HG02763 (cell line): ENCODE results near the gene DDX50.
"Not testable (repeated sequence)": the region's sequence is repeated elsewhere in the genome, so short reads cannot be mapped to it uniquely, and the experiment has no call there.

Experiments used
- ATAC-seq: cut with Tn5 transposase; IDR thresholded peaks from one replicate; pipeline ENCODE4 v1.9.1; 2021; ENCODE audit warnings: mild to moderate bottlenecking, moderate library complexity; ENCODE audit not compliant: unreplicated experiment

DDX50 gene, protein sequence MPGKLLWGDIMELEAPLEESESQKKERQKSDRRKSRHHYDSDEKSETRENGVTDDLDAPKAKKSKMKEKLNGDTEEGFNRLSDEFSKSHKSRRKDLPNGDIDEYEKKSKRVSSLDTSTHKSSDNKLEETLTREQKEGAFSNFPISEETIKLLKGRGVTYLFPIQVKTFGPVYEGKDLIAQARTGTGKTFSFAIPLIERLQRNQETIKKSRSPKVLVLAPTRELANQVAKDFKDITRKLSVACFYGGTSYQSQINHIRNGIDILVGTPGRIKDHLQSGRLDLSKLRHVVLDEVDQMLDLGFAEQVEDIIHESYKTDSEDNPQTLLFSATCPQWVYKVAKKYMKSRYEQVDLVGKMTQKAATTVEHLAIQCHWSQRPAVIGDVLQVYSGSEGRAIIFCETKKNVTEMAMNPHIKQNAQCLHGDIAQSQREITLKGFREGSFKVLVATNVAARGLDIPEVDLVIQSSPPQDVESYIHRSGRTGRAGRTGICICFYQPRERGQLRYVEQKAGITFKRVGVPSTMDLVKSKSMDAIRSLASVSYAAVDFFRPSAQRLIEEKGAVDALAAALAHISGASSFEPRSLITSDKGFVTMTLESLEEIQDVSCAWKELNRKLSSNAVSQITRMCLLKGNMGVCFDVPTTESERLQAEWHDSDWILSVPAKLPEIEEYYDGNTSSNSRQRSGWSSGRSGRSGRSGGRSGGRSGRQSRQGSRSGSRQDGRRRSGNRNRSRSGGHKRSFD

GRCh38 chr10:68901105-68901927, at the start of gene DDX50:
DDX50 (plus strand) TSS chr10:68901315; CDS start chr10:68901385, 70 bp downstream.
- ATAC-seq = peak; percentile 98

- no peak for ATAC-seq
Measured at GRCh38 chr10:68856352-68856751, 44.8 kb upstream of the DDX50 start.

DNA sequence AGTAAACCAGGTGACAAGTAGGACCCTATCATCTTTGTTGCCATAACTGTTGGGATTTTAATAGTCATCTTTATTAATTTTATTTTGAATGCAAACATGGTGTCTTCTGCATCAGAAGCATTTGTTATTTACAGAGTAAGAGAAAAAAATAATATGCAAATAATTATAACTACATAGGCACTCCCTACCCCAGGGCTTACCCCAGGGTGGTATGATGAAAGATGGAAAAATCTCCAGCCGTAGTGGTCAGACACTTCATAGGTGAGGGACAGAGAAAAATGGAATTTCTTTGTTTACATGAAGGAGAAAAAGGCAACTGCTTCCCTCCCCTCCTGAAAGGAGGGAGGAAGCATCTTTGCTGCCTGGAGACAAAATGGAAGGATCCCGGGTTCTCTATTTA, 44.1 kb upstream of the DDX50 start:
- ATAC-seq = no peak

DNA sequence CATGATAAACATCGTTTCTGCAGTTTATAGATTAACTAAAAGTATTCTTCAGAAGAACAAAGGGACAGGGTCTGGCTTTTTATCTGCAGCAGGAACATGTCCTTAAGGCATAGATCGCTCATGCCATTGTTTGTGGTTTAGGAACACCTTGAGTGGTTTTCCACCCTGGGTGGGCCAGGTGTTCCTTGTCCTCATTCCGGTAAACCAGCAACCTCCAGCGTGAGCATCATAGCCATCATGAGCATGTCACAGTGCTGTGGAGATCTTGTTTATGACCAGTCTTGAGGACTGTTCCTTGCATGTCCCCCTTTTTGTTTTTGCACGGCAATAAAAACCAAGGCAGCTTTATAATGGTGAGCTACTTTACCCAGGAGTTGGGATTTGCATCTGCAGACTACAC, 39.9 kb upstream of the DDX50 start:
- ATAC-seq = no peak

GRCh38 chr10:68864611-68865010, 36.5 kb upstream of the DDX50 start:
- no peak for ATAC-seq

DNA sequence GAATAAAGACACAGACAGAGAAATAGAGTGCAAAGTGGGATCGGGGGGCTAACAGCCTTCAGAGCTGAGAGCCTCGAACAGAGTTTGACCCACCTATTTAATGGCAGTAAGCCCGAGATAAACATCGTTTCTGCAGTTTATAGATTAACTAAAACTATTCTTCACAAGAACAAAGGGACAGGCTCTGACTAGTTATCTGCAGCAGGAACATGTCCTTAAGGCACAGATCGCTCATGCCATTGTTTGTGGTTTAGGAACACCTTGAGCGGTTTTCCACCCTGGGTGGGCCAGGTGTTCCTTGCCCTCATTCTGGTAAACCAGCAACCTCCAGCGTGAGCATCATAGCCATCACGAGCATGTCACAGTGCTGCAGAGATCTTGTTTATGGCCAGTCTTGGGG, 32.9 kb upstream of the DDX50 start:
- not testable (repeated sequence) for ATAC-seq

DNA sequence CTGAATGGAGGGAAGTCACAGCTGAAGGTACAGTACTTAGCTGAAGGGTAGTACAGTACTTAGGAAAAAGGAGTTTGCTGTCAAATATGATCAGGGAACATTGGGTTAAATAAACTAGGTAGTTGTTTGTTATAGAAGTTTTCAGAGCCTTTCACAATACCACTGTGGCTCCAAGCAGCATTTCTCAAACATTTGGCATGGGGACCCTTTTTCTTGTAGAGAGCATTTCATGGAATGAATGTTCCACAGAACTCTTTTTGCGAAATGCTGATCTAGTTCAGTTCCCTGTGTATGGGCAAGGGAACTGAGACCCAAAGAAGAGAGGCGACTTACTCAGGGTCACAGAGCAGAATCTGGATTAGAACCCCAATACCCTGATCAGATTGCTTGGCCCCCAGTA, 31.5 kb upstream of the DDX50 start:
- ATAC-seq = no peak

GRCh38 chr10:68870061-68870460, 31.1 kb upstream of the DDX50 start:
- no peak for ATAC-seq

GRCh38 chr10:68870545-68871104, 30.5 kb upstream of the DDX50 start:
- ATAC-seq = no peak

DNA sequence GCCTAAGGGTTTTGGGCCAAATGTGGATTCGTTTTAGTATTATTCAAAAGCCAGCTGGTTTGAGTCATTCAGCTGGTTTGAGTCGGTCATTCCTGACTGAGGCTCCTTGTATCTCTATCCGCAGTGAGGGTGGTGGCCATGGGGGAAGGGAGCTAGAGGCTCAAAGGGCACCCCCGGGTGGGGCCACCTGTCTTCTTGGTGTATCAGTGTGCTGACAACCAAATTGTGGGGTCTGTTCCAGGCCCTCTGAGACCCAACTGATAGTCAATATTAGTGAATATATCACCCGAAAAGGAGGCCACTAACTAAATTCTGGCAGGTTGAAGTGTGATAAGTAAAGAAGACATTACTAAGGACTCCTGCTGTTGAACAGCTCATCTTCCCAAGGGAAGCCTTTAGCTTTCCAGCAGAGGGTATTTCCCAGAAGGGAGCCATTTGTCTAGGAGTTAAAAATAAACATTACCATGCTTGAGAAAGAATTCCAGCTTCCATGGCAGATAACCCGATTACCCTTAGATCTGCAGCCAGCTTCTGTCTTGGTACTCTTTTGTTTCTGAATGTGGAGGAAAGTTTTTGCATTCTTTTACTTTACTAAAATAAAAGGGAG, 29.9 kb upstream of the DDX50 start:
- ATAC-seq = no peak

DNA sequence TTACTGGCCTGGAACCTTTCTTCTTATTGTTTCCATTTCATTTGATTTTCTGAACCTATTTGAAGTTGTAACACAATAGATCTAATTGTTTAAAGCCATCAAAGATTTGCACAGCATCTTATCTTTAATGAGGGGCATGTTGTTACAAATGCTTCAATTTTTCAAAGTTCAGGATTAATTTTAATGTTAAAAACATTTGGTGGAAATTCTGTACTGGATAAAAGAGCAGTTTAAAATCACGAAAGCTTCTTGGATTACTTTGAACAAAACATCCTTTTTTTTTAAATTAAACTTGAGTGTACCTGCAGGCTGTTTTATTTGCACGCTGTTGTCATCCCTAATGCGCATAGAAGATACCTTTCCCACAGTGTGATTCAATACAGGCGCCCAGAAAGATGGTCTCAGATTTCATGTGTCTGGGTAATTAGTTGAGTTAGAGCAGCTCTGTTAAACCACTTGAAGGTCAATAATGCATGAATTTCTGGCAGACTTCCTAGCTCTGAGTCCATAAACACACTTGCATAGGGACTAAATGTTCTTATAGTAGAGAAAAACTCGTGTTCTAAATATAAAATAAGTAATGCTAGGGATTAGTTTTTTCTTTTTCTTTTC, 29.3 kb upstream of the DDX50 start:
- ATAC-seq = no peak

GRCh38 chr10:68876246-68877138, 24.6 kb upstream of the DDX50 start:
- ATAC-seq = no peak

GRCh38 chr10:68877482-68878110, 23.5 kb upstream of the DDX50 start:
- ATAC-seq = no peak

- no peak for ATAC-seq
Measured at GRCh38 chr10:68878496-68878895, 22.6 kb upstream of the DDX50 start.

- no peak for ATAC-seq
Measured at GRCh38 chr10:68879628-68880027, 21.5 kb upstream of the DDX50 start.

DNA sequence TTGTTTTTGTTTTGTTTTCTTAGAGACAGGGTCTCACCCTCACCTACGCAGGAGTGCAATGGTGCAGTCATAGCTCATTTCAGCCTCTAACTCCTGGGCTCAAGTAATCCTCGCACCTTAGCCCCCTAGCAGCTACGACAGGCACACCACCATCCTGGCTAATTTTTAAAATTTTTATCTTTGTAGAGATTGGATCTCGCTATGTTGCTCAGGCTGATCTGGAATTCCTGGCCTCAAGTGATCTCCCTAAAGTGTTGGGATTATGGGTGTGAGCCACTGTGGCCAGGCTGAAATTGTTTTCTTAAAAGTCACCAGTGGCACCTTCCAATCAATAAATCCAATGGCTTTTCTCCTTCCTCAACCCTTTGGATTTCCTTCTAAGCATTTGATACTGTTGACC, 20.9 kb upstream of the DDX50 start:
- ATAC-seq = no peak

DNA sequence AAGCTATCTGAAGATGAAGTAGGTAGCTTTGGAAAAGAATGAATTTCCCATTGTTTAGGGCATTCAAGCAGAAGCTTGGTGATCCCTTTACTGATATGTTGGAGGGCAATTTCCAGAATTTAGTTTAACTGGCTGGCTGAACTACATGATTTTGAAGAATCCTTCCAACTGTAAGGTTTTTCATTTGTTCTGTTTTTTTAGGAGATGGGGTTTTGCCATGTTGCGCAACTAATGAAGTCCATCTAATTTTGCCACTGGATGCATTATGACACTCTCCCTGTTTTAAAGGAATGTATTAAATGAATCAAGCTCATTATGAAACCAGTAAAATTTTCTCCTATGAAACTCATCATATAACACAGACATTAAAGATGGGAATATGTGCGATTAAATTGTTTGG, 6.1 kb upstream of the DDX50 start:
- no peak for ATAC-seq

DNA sequence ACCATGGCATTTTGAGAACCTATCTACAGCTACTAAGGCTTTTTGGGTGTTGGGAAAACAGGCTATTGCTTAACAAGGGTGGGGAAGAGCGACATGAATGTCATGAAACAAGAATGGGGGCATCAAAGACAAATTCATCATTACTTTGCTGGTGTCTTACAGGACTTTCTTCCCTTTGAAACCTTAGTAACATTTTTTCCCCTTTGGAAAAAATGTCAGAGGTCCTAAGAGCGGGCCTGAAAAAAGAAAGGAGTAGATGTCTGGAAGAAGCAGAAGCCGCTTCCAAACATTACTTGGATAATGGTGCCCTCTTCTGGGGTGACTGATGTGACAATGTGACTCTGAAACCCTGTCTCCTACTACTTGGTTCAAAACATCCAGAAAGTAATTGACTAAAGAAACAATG, 3.8 kb upstream of the DDX50 start:
- ATAC-seq = no peak
